ENCODE results near the gene KRT9. TPM values are rescaled to one million over a fixed set of nuclear protein-coding genes. Genes with fewer than 3 reads are reported as not detected.
"Not testable (repeated sequence)": the region's sequence is repeated elsewhere in the genome, so short reads cannot be mapped to it uniquely, and the experiment has no call there.

The KRT9 gene
- total RNA-seq, 1 experiment from 2014 or later = not detected

GRCh38 chr17:41547378-41547841, 24.4 kb downstream of the KRT9 start:
- DNase-seq (ENCODE audit: low spot score) = no peak

GRCh38 chr17:41546819-41547218, 25.0 kb downstream of the KRT9 start:
- DNase-seq (ENCODE audit: low spot score) = no peak

GRCh38 chr17:41545829-41546410, 25.9 kb downstream of the KRT9 start:
- DNase-seq (ENCODE audit: low spot score) = no peak

- DNase-seq (ENCODE audit: low spot score) = no peak
Measured at GRCh38 chr17:41544935-41545334, 26.9 kb downstream of the KRT9 start.

GRCh38 chr17:41544491-41544892, 27.4 kb downstream of the KRT9 start:
- peak; percentile 78 for DNase-seq (ENCODE audit: low spot score)

- DNase-seq (ENCODE audit: low spot score) = not testable (repeated sequence)
Measured at GRCh38 chr17:41542786-41543185, 29.1 kb downstream of the KRT9 start.

GRCh38 chr17:41542357-41542756, 29.5 kb downstream of the KRT9 start:
- no peak for DNase-seq (ENCODE audit: low spot score)

- DNase-seq (ENCODE audit: low spot score) = no peak
Measured at GRCh38 chr17:41540921-41541625, 30.8 kb downstream of the KRT9 start.

- no peak for DNase-seq (ENCODE audit: low spot score)
Measured at GRCh38 chr17:41539979-41540701, 31.7 kb downstream of the KRT9 start.

GRCh38 chr17:41539071-41539492, 32.8 kb downstream of the KRT9 start:
- DNase-seq (ENCODE audit: low spot score) = no peak

- no peak for DNase-seq (ENCODE audit: low spot score)
Measured at GRCh38 chr17:41538565-41538991, 33.3 kb downstream of the KRT9 start.

GRCh38 chr17:41537990-41538389, 33.9 kb downstream of the KRT9 start:
- no peak for DNase-seq (ENCODE audit: low spot score)

- DNase-seq (ENCODE audit: low spot score) = no peak
Measured at GRCh38 chr17:41537614-41537954, 34.3 kb downstream of the KRT9 start.

GRCh38 chr17:41536741-41537613, 34.9 kb downstream of the KRT9 start:
- DNase-seq (ENCODE audit: low spot score) = no peak

- DNase-seq (ENCODE audit: low spot score) = peak; percentile 89
Measured at GRCh38 chr17:41535764-41536481, 35.9 kb downstream of the KRT9 start.

GRCh38 chr17:41534899-41535546, 36.8 kb downstream of the KRT9 start:
- DNase-seq (ENCODE audit: low spot score) = no peak

- DNase-seq (ENCODE audit: low spot score) = no peak
Measured at GRCh38 chr17:41533613-41534012, 38.2 kb downstream of the KRT9 start.

- no peak for DNase-seq (ENCODE audit: low spot score)
Measured at GRCh38 chr17:41532947-41533570, 38.8 kb downstream of the KRT9 start.

GRCh38 chr17:41531993-41532392, 39.9 kb downstream of the KRT9 start:
- DNase-seq (ENCODE audit: low spot score) = no peak
